Gastrocnemius medialis (tissue), 4 donors: ENCODE results near the gene OSBP2.

Experiments
- POLR2A ChIP-seq, 2 donors: fragments of 450-650 bp; IDR thresholded peaks; one replicate each; pipeline ENCODE4 v1.6.1; 2017; ENCODE audit warnings: antibody characterized with exemption in 2 of 2, mild to moderate bottlenecking in 2 of 2, moderate library complexity in 2 of 2
- TF ChIP-seq, protein P1 (sequence below), 5 experiments: fragments of 450-650 bp in 3 of 5; fragments of 200-600 bp in 2 of 5; sonication (generic) in 2 of 5; IDR thresholded peaks in 4 of 5; conservative IDR thresholded peaks in 1 of 5; 1 replicate in 4 of 5; 2 replicates in 1 of 5; pipeline ENCODE4 v1.5.1; 2016 to 2019; ENCODE audit warnings: antibody characterized with exemption in 5 of 5, mild to moderate bottlenecking in 3 of 5, moderate library complexity in 3 of 5

DNA sequence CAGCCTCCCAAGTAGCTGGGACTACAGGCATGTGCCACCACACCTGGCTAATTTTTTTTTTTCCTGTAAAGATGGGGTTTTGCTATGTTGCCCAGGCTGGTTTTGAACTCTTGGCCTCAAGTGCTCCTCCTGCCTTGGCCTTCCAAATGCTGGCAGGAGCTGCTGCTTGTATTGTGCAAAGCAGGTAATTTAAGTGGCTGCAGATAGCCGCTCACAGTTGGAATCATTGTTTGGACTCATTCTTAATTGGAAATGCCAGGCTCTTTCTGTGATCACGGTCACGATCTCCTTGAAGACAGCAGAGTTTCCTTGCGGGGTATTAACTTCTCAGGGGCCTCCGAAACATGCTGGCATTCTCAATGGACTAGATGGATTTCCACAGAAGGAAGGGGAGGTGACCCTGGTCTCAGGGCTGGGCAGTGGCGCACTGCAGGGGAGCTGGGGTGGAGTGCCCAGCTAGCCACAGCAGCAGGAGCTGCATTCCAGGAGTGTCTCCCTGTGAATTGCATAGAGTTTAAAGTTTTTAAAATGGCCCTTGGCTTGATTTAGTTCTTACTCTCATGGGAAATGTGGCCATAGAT lies 137.8 kb downstream of the OSBP2 start:
- no peak for TF ChIP-seq POLR2A (IDR thresholded peaks at IDR 0.05)
- TF ChIP-seq, protein P1, sequence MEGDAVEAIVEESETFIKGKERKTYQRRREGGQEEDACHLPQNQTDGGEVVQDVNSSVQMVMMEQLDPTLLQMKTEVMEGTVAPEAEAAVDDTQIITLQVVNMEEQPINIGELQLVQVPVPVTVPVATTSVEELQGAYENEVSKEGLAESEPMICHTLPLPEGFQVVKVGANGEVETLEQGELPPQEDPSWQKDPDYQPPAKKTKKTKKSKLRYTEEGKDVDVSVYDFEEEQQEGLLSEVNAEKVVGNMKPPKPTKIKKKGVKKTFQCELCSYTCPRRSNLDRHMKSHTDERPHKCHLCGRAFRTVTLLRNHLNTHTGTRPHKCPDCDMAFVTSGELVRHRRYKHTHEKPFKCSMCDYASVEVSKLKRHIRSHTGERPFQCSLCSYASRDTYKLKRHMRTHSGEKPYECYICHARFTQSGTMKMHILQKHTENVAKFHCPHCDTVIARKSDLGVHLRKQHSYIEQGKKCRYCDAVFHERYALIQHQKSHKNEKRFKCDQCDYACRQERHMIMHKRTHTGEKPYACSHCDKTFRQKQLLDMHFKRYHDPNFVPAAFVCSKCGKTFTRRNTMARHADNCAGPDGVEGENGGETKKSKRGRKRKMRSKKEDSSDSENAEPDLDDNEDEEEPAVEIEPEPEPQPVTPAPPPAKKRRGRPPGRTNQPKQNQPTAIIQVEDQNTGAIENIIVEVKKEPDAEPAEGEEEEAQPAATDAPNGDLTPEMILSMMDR (IDR thresholded peaks at IDR 0.05 in 4 of 5, conservative IDR thresholded peaks at IDR 0.05 in 1 of 5) = no peak
